HepG2 (cell line): ENCODE data around the gene EDEM3. TPM values are rescaled to one million over a fixed set of nuclear protein-coding genes. Genes with fewer than 3 reads are reported as not detected.

ENCODE experiments used
- AKAP8 ChIP-seq: sonication (generic); formaldehyde crosslinking; IDR thresholded peaks from 2 replicates; pipeline ENCODE4 v1.5.1; 2020; ENCODE audit warnings: mild to moderate bottlenecking, missing genetic modification reagents
- ATF7 ChIP-seq, 2 experiments: fragments of 450-650 bp in 1 of 2; sonication (generic) in 1 of 2; formaldehyde crosslinking in 1 of 2; IDR thresholded peaks; 2 replicates each; pipeline versions ENCODE4 v1.4.0 to v1.6.1; 2016 to 2020; ENCODE audit warnings: antibody characterized with exemption in 1 of 2, mild to moderate bottlenecking in 1 of 2, missing genetic modification reagents in 1 of 2
- DNMT3B ChIP-seq: conservative IDR thresholded peaks from 2 replicates; pipeline ENCODE4 v1.6.1; 2016; ENCODE audit warnings: missing biosample characterization, control low read depth
- DR1 ChIP-seq: sonication (generic); formaldehyde crosslinking; IDR thresholded peaks from 2 replicates; pipeline ENCODE4 v1.8.0; 2021; ENCODE audit warnings: mild to moderate bottlenecking, missing genetic modification reagents, inconsistent platforms
- ELF1 ChIP-seq: sonication (generic); formaldehyde crosslinking; IDR thresholded peaks from 2 replicates; pipeline ENCODE4 v1.4.0; 2020; ENCODE audit warnings: missing genetic modification reagents
- HBP1 ChIP-seq: IDR thresholded peaks from 2 replicates; pipeline ENCODE4 v1.6.1; 2016; ENCODE audit warnings: low read depth, control low read depth
- HOMEZ ChIP-seq: IDR thresholded peaks from 2 replicates; pipeline ENCODE4 v1.6.1; 2016; ENCODE audit warnings: low read depth
- KIAA2018 ChIP-seq: sonication (generic); formaldehyde crosslinking; IDR thresholded peaks from 2 replicates; pipeline ENCODE4 v1.5.0; 2020; ENCODE audit warnings: mild to moderate bottlenecking, missing genetic modification reagents, borderline replicate concordance
- LCORL ChIP-seq, 2 experiments: fragments of 450-650 bp in 1 of 2; sonication (generic) in 1 of 2; formaldehyde crosslinking in 1 of 2; IDR thresholded peaks; 2 replicates each; pipeline versions ENCODE4 v1.5.0 to v1.6.1; 2017 to 2020; ENCODE audit warnings: antibody characterized with exemption in 1 of 2, missing genetic modification reagents in 1 of 2
- PPARG ChIP-seq: conservative IDR thresholded peaks from 2 replicates; pipeline ENCODE4 v1.6.1; 2016; ENCODE audit warnings: missing biosample characterization, missing genetic modification reagents
- THAP9 ChIP-seq: sonication (generic); formaldehyde crosslinking; IDR thresholded peaks from 2 replicates; pipeline ENCODE4; 2020; ENCODE audit warnings: missing genetic modification reagents, mild to moderate bottlenecking, borderline replicate concordance
- ZNF570 ChIP-seq: sonication (generic); formaldehyde crosslinking; IDR thresholded peaks from 2 replicates; pipeline ENCODE4 v1.4.0; 2020; ENCODE audit warnings: mild to moderate bottlenecking, missing genetic modification reagents, borderline replicate concordance
- ZNF781 ChIP-seq: sonication (generic); formaldehyde crosslinking; IDR thresholded peaks from 2 replicates; pipeline ENCODE4 v1.5.1; 2020; ENCODE audit warnings: borderline replicate concordance, mild to moderate bottlenecking, missing genetic modification reagents; ENCODE audit errors: not compliant biosample characterization
- polyA plus RNA-seq, 8 experiments: library from polyadenylated mRNA; depleted of rRNA in 3 of 8; stranded (reverse) in 7 of 8; unstranded in 1 of 8; fragments of >200 nt; fragmentation: Illumina TruSeq in 4 of 8; extraction: Trizol in 4 of 8; gene quantifications; 2 replicates each; pipeline versions ENCODE4 v1.2.1 to v1.2.3, GENCODE V29; 2011 to 2016; ENCODE audit warnings: low read depth in 4 of 8, missing spikeins in 1 of 8, mixed read lengths in 1 of 8; ENCODE audit not compliant: insufficient read depth in 1 of 8
- total RNA-seq, 5 experiments: library from RNA; depleted of rRNA; stranded (reverse); fragments of >200 nt; fragmentation: Illumina TruSeq; extraction: Trizol; gene quantifications; 2 replicates each; pipeline ENCODE4 v1.2.3, GENCODE V29; 2016; ENCODE audit warnings: low read depth in 1 of 5

The EDEM3 gene
- total and polyA plus RNA-seq, 2 of the 13 experiments (the other 11 are each of a cell fraction or from before 2014, with no cell fraction given) = 13.1 to 18.2 TPM

- TF ChIP-seq ZNF781 (CRISPR knock-in tag) = peak; percentile 34
- no peak for TF ChIP-seq PPARG (CRISPR knock-in tag)
- TF ChIP-seq HOMEZ (CRISPR knock-in tag) = 0 out of 2 replicates have a peak, but pooled peaks have one; percentile 38
- no peak for TF ChIP-seq AKAP8 (CRISPR knock-in tag)
- TF ChIP-seq ELF1 = peak; percentile 99
- TF ChIP-seq HBP1 (CRISPR knock-in tag) = peak; percentile 41; the same call in 1 of the 2 replicates
- TF ChIP-seq THAP9 = peak; percentile 73; the same call in 1 of the 2 replicates
- no peak for TF ChIP-seq LCORL (IDR thresholded peaks at IDR 0.05)
- TF ChIP-seq LCORL (CRISPR knock-in tag; IDR thresholded peaks at IDR 0.05) = peak; percentile 49; the same call in 1 of the 2 replicates
- no peak for TF ChIP-seq ATF7 (IDR thresholded peaks at IDR 0.05)
- no peak for TF ChIP-seq ATF7 (CRISPR knock-in tag; IDR thresholded peaks at IDR 0.05)
- 0 out of 2 replicates have a peak, but pooled peaks have one; percentile 31 for TF ChIP-seq KIAA2018
- no peak for TF ChIP-seq DNMT3B
- peak; percentile 79 for TF ChIP-seq DR1
- TF ChIP-seq ZNF570 (CRISPR knock-in tag) = no peak
These were observed at the start of gene EDEM3 (continued) for GRCh38 chr1:184754476-184755225.
